Natural killer cell (primary cell): ENCODE data around the gene SLC25A11. TPM values are rescaled to one million over a fixed set of nuclear protein-coding genes. Genes with fewer than 3 reads are reported as not detected.

Experiments
- ATAC-seq, 3 donors: fragments of 150-1000 bp in 2 of 3; fragments of 200-7000 bp in 1 of 3; cut with Tn5 transposase; 1 replicate in 1 of 3; 2 replicates in 2 of 3; pipeline ENCODE4 v1.10.0; 2021; ENCODE audit warnings: mild to moderate bottlenecking in 2 of 3, moderate library complexity in 2 of 3
- DNase-seq, 2 donors: peaks; one replicate each; pipeline versions ENCODE4 v3.0.0 to v3.0.0-alpha.2; 2013 to 2021; ENCODE audit warnings: mixed read lengths in 1 of 2
- H3K27ac ChIP-seq: one replicate; pipeline ENCODE4 v1.5.1; 2013; ENCODE audit warnings: mild to moderate bottlenecking, low read length
- H3K27me3 ChIP-seq: one replicate; pipeline ENCODE4 v1.6.1; 2013; ENCODE audit warnings: low read length; ENCODE audit not compliant: control insufficient read depth, insufficient read depth
- H3K36me3 ChIP-seq: one replicate; pipeline ENCODE4 v1.6.1; 2013; ENCODE audit warnings: low read length; ENCODE audit not compliant: control insufficient read depth, insufficient read depth
- H3K4me1 ChIP-seq: one replicate; pipeline ENCODE4 v1.6.1; 2013; ENCODE audit warnings: low read length; ENCODE audit not compliant: control insufficient read depth, insufficient read depth
- H3K4me3 ChIP-seq: one replicate; pipeline ENCODE4 v1.5.1; 2013; ENCODE audit warnings: low read length
- H3K9me3 ChIP-seq: one replicate; pipeline ENCODE4 v1.6.1; 2013; ENCODE audit warnings: low read length; ENCODE audit not compliant: control insufficient read depth, insufficient read depth
- H3K27ac Mint-ChIP-seq, 2 donors: one replicate each; pipeline ENCODE4 v1.8.0; 2022; ENCODE audit warnings: mild to moderate bottlenecking in 2 of 2, mixed read lengths in 2 of 2, moderate library complexity in 1 of 2
- H3K27me3 Mint-ChIP-seq, 2 donors: one replicate each; pipeline ENCODE4 v1.8.0; 2022; ENCODE audit warnings: low read depth in 2 of 2, mixed read lengths in 2 of 2
- H3K36me3 Mint-ChIP-seq: one replicate; pipeline ENCODE4 v1.8.0; 2022; ENCODE audit warnings: mixed read lengths
- H3K4me1 Mint-ChIP-seq, 2 donors: one replicate each; pipeline ENCODE4 v1.8.0; 2022; ENCODE audit warnings: mixed read lengths in 2 of 2
- H3K4me3 Mint-ChIP-seq: one replicate; pipeline ENCODE4 v1.8.0; 2022; ENCODE audit warnings: mild to moderate bottlenecking, moderate library complexity, mixed read lengths
- H3K9me3 Mint-ChIP-seq, 2 donors: one replicate each; pipeline ENCODE4 v1.8.0; 2022; ENCODE audit warnings: mixed read lengths in 2 of 2
- WGBS: methylation state at CpG from one replicate; pipeline ENCODE4 v1.1.7; 2013; ENCODE audit warnings: missing lambda C conversion rate; ENCODE audit not compliant: insufficient coverage; 5-methylcytosine and 5-hydroxymethylcytosine counted together
- intact Hi-C: fragments of 100-400 bp; cut with micrococcal nuclease; formaldehyde crosslinking; loops from one replicate; pipeline ENCODE4 v1.14.2; 2022
- total RNA-seq, 4 donors: library from RNA; stranded (reverse); fragments of 120-200 nt in 1 of 4; gene quantifications; one replicate each; pipeline versions ENCODE4 v1.2.3 to v1.2.4, GENCODE V29; 2013 to 2022
- TF ChIP-seq, protein P1 (sequence below): fragments of 200-600 bp; IDR thresholded peaks from one replicate; pipeline ENCODE4 v1.8.0; 2022; ENCODE audit warnings: antibody characterized with exemption

SLC25A11 gene
- total RNA-seq, 3 donors from 2014 or later (not counting 1 experiment from before 2014, with no cell fraction given): 34.7 to 47.5 (median 42.5) TPM

DNA sequence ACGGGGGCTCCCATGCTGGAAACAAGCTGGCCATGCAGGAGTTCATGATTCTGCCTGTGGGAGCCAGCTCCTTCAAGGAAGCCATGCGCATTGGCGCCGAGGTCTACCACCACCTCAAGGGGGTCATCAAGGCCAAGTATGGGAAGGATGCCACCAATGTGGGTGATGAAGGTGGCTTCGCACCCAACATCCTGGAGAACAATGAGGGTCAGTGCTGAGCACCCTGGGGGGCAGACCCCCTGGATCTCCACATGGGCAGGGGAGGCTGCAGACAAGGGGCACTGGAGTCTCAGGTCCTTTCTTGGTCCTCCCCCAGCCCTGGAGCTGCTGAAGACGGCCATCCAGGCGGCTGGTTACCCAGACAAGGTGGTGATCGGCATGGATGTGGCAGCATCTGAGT lies 15.2 kb upstream of the SLC25A11 start:
- DNase-seq (no peak), ATAC-seq (no peak)
- 95% methylated on average over 8 of the region's 8 CpGs for WGBS
- H3K27me3 ChIP-seq: no peaks in the 10 kb centered on the region
- H3K9me3 Mint-ChIP-seq: no peaks in the 10 kb centered on the region
- H3K27ac Mint-ChIP-seq: no peak overlapping the region
- H3K9me3 ChIP-seq: no peaks in the 10 kb centered on the region
- H3K4me3 Mint-ChIP-seq: no peak overlapping the region
- TF ChIP-seq, protein P1, sequence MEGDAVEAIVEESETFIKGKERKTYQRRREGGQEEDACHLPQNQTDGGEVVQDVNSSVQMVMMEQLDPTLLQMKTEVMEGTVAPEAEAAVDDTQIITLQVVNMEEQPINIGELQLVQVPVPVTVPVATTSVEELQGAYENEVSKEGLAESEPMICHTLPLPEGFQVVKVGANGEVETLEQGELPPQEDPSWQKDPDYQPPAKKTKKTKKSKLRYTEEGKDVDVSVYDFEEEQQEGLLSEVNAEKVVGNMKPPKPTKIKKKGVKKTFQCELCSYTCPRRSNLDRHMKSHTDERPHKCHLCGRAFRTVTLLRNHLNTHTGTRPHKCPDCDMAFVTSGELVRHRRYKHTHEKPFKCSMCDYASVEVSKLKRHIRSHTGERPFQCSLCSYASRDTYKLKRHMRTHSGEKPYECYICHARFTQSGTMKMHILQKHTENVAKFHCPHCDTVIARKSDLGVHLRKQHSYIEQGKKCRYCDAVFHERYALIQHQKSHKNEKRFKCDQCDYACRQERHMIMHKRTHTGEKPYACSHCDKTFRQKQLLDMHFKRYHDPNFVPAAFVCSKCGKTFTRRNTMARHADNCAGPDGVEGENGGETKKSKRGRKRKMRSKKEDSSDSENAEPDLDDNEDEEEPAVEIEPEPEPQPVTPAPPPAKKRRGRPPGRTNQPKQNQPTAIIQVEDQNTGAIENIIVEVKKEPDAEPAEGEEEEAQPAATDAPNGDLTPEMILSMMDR: no peak
- peaks cover 16% of the 10 kb centered on the region for H3K4me1 ChIP-seq
- H3K4me3 ChIP-seq: no peak overlapping the region
- no peaks in the 10 kb centered on the region for H3K27me3 Mint-ChIP-seq
- H3K4me1 Mint-ChIP-seq: peaks cover 13 to 20% of the 10 kb centered on the region in 2 donors
- peaks cover 9% of the 10 kb centered on the region for H3K36me3 ChIP-seq
- intact Hi-C loops: no loop called here
- H3K36me3 Mint-ChIP-seq: no peaks in the 10 kb centered on the region
- no peak overlapping the region for H3K27ac ChIP-seq

DNA sequence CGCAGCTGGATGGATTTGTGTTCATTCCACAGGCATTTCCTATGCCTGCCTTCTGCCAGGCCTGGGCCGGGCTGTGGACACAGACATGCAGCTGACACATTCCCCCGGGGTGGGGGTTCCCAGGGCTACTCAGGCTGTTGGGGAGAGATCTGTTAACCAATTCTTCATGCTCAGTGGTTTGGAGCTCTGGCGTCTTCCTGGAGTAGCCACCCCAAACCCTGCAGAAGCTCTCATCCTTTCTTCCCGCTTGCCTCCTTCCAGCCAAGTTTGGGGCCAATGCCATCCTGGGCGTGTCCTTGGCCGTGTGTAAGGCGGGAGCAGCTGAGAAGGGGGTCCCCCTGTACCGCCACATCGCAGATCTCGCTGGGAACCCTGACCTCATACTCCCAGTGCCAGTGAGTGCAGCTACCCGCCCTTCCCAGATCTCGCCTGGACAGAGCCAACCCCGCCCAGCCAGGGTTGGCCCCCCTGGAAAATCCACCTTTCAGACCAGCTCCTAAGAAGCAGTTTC lies 13.7 kb upstream of the SLC25A11 start:
- Mint-ChIP-seq H3K4me1 (peaks cover 13 to 24% of the 10 kb centered on the region in 2 donors), H3K27ac (no peak overlapping the region), H3K36me3 (no peaks in the 10 kb centered on the region), H3K9me3 (no peaks in the 10 kb centered on the region), H3K4me3 (no peak overlapping the region), H3K27me3 (no peaks in the 10 kb centered on the region)
- WGBS: 92% methylated on average over 14 of the region's 14 CpGs
- H3K27me3 ChIP-seq: no peaks in the 10 kb centered on the region
- no peaks in the 10 kb centered on the region for H3K9me3 ChIP-seq
- intact Hi-C loops: no loop called here
- no peak for ATAC-seq
- TF ChIP-seq, protein P1: no peak
- no peak overlapping the region for H3K4me3 ChIP-seq
- peaks cover 20% of the 10 kb centered on the region for H3K4me1 ChIP-seq
- no peak for DNase-seq
- H3K36me3 ChIP-seq: no peaks in the 10 kb centered on the region
- no peak overlapping the region for H3K27ac ChIP-seq

DNA sequence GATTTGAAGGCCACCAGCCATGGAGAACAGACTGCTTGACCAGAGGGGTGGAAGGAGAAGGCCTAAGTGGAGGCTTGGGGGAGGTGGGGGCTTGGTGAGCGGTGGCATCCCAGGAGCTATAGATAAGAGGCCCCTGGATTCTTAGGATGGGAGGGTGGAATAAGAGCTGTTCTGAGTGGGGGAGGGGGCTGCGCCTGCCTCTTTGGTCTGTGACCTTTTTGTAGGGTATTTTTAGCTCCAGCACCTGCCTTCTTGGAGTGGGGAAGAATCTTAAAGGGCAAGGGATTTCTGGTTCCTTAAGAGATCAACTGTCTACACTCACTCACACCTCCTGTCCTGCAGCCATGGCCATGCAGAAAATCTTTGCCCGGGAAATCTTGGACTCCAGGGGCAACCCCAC lies 11.6 kb upstream of the SLC25A11 start:
- Histone ChIP-seq H3K27me3 (no peaks in the 10 kb centered on the region), H3K4me3 (no peak overlapping the region), H3K27ac (no peak overlapping the region), H3K4me1 (peaks cover 21% of the 10 kb centered on the region), H3K36me3 (peaks cover 10% of the 10 kb centered on the region), H3K9me3 (no peaks in the 10 kb centered on the region)
- peaks cover 4% of the 10 kb centered on the region for H3K36me3 Mint-ChIP-seq
- H3K27me3 Mint-ChIP-seq: peaks cover 0 to 2% of the 10 kb centered on the region in 2 donors
- peak overlapping the region; percentile 87 for H3K4me3 Mint-ChIP-seq
- H3K4me1 Mint-ChIP-seq: peaks cover 19 to 29% of the 10 kb centered on the region in 2 donors
- ATAC-seq (no peak), DNase-seq (no peak)
- peak overlapping the region; percentile 87 to 93 for H3K27ac Mint-ChIP-seq
- intact Hi-C loops: no loop called here
- no peaks in the 10 kb centered on the region for H3K9me3 Mint-ChIP-seq
- WGBS: 97% methylated on average over 3 of the region's 3 CpGs
- TF ChIP-seq, protein P1: no peak

DNA sequence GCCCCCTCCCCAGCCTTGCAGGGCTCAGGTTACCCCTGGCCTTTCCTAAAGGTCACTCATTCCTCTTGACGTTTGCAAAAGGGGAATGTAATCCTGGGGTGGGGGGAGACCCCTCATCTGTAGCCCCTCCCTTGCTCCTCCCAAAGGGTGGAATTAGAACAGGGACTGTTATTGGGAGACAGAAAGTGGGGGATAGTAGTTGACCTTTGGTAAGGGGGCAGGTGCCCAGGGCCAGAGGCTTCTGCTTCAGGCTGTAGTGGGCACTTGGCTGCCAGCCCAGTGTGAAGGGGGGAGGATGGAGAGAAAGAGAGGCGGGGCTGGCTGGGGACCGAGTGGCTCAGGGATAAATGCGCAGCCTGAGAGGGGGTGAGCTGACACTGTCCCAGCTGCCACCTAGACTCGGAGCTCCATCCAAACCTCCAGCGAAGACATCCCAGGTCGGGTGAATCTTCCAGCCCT lies 10.9 kb upstream of the SLC25A11 start, which contains the start of gene ENO3:
TSS of gene ENO3 (plus strand) at position 374 of the 459 bp plus-strand sequence. CDS start 711 bp downstream, outside the sequence.
- H3K4me1 Mint-ChIP-seq: peaks cover 26 to 33% of the 10 kb centered on the region in 2 donors
- H3K4me3 Mint-ChIP-seq: peak within 1 kb of the TSS; percentile 87
- intact Hi-C loops: no loop called here
- Histone ChIP-seq H3K27me3 (no peaks in the 10 kb centered on the region), H3K36me3 (peaks cover 17% of the 10 kb centered on the region), H3K9me3 (no peaks in the 10 kb centered on the region), H3K27ac (peak within 1 kb of the TSS; percentile 97), H3K4me1 (peaks cover 26% of the 10 kb centered on the region), H3K4me3 (peak within 1 kb of the TSS; percentile 56)
- DNase-seq (no peak), ATAC-seq (no peak)
- whole genome bisulfite sequencing: 66% methylated on average over 6 of the region's 7 CpGs
- H3K27ac Mint-ChIP-seq: peak within 1 kb of the TSS; percentile 87 to 93
- TF ChIP-seq, protein P1: no peak
- H3K9me3 Mint-ChIP-seq: no peaks in the 10 kb centered on the region
- peaks cover 7% of the 10 kb centered on the region for H3K36me3 Mint-ChIP-seq
- H3K27me3 Mint-ChIP-seq: peaks cover 0 to 2% of the 10 kb centered on the region in 2 donors
